NCI-H748 treated with DMSO at 0.1 percent for 48 hours (cell line): Measurements from ENCODE around the gene FGF6.
"Not testable (repeated sequence)": the region's sequence is repeated elsewhere in the genome, so short reads cannot be mapped to it uniquely, and the experiment has no call there.

Experiments
- DNase-seq: peaks from one replicate; lab custom pipeline; 2025; lab: John Stamatoyannopoulos, UW

FGF6 gene

GRCh38 chr12:4418913-4419312 lies 26.7 kb downstream of the FGF6 start:
- no peak for DNase-seq

- no peak for DNase-seq
Observed at GRCh38 chr12:4417936-4418335, 27.7 kb downstream of the FGF6 start.

- no peak for DNase-seq
Observed at GRCh38 chr12:4417455-4417854, 28.2 kb downstream of the FGF6 start.

DNA sequence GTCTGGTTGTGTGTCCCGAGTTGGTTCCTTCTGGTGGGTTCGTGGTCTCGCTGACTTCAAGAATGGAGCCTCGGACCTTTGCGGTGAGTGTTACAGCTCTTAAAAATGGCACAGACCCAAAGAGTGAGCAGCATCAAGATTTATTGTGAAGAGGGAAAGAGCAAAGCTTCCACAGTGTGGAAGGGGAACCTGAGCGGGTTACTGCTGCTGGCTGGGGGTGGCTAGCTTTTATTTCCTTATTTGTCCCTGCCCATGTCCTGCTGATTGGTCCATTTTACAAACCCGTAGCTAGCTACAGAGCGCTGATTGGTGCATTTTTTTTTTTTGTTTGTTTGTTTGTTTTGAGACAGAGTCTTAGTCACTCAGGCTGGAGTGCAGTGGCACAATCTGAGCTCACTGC lies 29.3 kb downstream of the FGF6 start:
- DNase-seq: no peak

DNA sequence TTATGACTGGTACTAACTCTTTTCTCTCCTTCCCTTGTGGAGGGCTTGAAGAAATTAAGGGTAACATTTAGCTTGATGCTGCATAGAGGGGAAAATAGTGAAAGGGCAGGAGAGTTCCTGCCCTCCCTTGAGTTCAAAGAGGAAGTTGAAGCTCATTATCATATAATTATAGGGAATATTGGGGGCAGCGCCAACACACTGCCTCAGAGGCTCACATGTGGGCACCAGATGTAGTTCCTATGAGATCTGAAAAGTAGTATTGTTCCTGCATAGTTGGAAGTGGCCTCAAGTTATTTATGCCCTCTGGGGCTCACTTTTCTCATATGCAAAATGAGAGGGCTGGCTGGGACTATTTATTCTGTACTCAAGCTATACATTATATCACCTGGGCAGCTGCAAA lies 33.1 kb downstream of the FGF6 start:
- no peak for DNase-seq

GRCh38 chr12:4412056-4412455 lies 33.6 kb downstream of the FGF6 start:
- DNase-seq: no peak

DNA sequence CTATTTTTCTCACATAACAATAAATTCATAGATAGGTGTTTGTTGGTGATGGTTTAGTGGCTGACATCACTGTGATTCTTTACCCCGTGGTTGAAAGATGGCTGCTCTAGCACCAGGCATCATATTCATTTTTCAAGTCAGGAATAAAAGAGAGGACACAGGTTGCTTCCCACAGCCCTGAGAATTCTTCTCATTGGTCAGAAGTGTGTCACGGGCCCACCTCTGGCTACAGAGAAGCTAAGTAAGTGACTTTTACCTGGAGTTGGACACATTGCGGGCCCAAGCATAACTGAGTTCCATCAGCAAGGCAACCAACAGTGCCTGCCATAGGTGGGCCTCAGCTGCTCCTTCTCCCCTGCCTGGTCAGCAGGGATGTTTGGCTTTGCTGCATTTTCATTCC lies 38.5 kb downstream of the FGF6 start:
- DNase-seq: no peak

DNA sequence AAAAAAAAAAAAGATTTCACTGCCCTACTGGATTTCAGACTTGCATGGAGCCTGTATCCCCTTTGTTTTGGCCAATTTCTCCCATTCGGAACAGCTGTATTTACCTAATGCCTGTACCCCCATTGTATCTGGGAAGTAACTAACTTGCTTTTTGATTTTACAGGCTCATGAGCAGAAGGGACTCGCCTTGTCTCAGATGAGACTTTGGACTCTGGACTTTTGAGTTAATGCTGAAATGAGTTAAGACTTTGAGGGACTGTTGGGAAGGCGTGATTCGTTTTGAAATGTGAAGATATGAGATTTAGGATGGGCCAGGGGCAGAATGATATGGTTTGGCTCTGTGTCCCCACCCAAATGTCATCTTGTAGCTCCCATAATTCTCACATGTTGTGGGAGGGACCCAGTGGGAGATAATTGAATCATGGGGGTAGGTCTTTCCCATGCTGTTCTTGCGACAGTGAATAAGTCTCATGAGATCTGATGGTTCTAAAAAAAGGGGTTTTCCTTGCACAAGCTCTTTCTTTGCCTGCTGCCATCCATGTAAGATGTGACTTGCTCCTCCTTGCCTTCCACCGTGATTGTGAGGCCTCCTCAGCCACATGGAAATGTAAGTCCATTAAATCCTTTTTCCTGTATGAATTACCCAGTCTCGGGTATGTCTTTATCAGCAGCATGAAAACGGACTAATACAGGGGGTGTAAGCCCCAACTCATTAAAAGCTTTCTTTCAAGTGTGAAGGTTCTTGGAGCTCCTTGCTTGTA lies 40.6 kb downstream of the FGF6 start:
- not testable (repeated sequence) for DNase-seq

DNA sequence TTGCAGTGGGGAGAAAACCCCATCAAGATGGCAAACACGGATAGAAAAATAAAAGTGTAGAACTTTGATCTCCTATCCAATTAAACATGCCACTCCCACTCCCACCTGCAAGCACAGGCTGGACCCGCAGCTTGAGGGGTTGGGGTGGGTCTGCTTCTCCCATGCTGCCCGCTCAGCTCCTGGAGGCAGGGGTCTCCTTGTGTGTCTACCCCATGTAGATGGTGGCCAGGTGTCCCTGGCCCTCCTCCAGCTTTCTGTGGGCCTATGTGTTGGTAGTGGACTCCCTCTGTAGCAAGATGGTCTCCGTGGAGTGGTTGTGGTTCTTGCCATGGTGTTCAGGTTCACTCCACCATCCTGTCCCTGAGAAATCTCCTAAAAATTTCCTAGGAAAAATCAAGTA lies 42.6 kb downstream of the FGF6 start:
- DNase-seq: no peak

- DNase-seq: no peak
Observed at GRCh38 chr12:4401117-4401516, 44.5 kb downstream of the FGF6 start.

DNA sequence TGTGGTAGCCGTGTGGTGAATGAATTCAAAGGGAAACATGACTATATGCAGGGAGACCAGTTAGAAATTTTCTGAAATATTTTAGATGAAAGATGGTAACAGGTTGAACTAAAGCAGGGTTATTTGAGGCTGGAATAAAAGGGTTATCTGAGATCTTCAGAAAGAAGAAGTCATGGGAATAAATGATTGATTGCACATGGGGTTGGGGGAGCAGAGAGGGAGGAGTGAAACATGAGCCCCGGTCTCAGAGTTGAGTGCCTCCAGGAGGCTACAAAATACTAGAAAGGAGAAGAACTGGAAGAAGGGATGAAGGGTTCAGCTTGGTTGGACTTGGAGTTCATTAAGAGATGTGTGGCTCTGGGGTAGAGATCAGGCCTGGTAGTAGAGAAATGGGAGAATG lies 49.8 kb downstream of the FGF6 start:
- DNase-seq: no peak

DNA sequence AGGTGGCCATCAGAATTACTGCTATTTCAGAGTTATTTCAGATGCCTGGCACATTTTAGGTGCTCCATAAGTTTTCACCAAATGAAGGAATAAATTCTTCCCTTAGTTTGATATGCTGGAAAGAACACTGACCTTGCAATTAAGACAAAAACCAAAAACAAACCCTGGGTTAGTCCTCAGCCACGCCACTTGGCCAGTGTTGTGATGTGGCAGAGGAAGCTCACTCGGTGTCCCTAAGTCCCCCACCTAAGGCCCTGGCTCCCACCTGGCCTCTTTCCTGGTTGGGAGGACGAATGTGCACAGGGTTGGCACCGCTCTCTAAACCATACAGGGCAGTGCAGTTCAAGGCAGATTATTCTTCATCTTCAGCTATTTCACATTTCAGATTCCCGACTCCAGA lies 52.4 kb downstream of the FGF6 start:
- no peak for DNase-seq

DNA sequence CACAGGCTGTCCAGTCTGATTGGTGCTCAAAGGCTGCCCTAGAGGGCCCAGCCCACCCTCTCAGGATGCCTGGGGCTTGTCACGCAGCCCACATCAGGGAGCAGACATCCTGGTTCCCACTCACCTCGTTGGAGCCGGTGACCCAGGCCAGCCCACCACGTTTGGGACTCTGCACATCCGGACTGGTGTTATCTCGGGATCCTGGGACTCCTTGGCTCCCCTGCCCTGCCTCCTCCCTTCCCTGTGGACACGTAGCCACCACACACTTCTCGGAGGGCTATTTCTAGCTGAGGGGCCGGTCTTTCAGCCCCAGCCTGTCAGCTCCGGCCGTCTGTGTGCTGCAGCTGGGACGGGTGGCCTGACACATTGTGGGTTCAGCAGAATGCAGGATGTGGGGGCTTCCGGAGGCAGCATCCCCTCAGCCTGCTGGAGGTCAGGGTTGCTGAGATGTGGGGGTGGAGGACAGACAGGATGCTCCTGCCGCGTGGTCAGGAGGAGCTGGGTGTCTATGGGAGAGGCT lies 53.3 kb downstream of the FGF6 start:
- DNase-seq: no peak

DNA sequence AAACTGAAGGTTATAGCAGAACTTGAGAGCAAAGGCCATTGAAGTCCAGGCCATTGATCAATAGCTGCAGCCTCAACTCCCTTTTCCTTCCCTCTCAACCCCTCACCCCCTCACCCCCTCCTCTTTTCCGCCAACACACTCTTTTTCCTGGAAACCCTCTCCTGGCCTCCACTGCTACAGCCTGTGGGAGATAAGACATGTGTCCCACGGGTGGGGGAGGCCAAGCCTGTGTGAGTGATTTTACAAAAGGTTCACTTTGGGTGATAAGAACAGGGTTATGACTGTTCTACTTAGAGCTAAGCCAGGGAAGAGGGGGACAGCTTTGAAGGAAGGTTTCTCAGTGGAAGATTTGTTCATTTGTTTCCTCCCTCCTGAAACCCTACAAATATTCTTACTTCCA lies 57.0 kb downstream of the FGF6 start:
- no peak for DNase-seq

DNA sequence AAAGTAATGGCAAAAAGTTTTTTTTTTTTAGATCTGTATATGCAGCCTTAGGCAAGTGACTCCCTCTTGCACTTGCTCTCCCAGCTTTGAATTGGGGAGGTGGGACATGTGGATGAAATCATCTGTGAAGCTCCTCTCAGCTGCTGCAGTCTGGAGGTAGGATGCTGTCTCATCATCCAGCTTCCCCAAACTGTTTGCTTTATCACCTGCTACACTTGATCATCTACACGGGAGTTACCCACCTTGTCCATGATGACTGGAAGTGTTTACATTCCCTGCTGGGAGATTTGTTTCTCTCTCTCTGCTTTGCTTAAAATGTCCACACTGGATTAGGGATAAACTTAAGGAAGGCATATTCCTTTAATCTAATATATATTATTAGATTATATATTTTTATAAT lies 57.6 kb downstream of the FGF6 start:
- DNase-seq: no peak

DNA sequence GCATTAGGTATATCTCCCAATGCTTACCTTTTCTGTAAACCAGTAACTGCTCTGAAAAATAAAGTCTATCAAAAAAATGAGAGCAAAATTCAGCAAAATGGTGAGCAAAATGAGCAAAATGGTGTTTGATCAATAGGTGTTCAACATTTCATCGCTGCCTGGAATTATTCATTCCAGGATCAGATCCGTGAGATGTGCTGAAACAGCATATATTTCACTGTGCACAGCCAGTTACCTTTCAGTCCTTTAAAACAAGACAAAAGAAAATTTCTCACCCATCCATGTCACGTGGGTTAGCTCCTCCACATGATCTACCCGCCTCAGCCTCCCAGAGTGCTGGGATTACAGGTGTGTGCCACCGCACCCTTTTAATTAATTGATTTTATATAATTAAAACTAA lies 58.0 kb downstream of the FGF6 start:
- DNase-seq: no peak

GRCh38 chr12:4386801-4387200 lies 58.8 kb downstream of the FGF6 start:
- DNase-seq: no peak
